ENCODE measurements around the gene LY86. TPM values are rescaled to one million over a fixed set of nuclear protein-coding genes. Genes with fewer than 3 reads are reported as not detected.

Gene LY86
- total RNA-seq, 2 donors from 2014 or later, result 0.91 to 1.3 TPM

- no peak overlapping the region for H3K9ac ChIP-seq (ENCODE audit: low read depth in 2 of 2, low read length in 2 of 2)
- no peaks in the 10 kb centered on the region for H3K36me3 ChIP-seq
- H3K4me3 ChIP-seq, result no peak overlapping the region
- no peak for DNase-seq
- H3K4me1 ChIP-seq, result no peaks in the 10 kb centered on the region
- no peaks in the 10 kb centered on the region for H3K9me3 ChIP-seq
- H3K27me3 ChIP-seq, result no peaks in the 10 kb centered on the region
- no peak for TF ChIP-seq CTCF (IDR thresholded peaks at IDR 0.05)
- intact Hi-C loops (cut with DNase I), result no loop called here
- no peak overlapping the region for H3K27ac ChIP-seq
These were observed 13.4 kb upstream of the LY86 start for GRCh38 chr6:6575143-6575542.

GRCh38 chr6:6577735-6578134 lies 10.8 kb upstream of the LY86 start:
- no peaks in the 10 kb centered on the region for H3K36me3 ChIP-seq

GRCh38 chr6:6579281-6579680 lies 9.2 kb upstream of the LY86 start:
- Histone ChIP-seq H3K9me3 (no peaks in the 10 kb centered on the region), H3K9ac (ENCODE audit: low read depth in 2 of 2, low read length in 2 of 2) (no peak overlapping the region), H3K27me3 (no peaks in the 10 kb centered on the region), H3K4me1 (no peaks in the 10 kb centered on the region), H3K27ac (no peak overlapping the region), H3K36me3 (no peaks in the 10 kb centered on the region), H3K4me3 (no peak overlapping the region)
- DNase-seq, result no peak
- TF ChIP-seq CTCF (IDR thresholded peaks at IDR 0.05), result no peak
- intact Hi-C loops (cut with DNase I), result no loop called here

More at GRCh38 chr6:6577735-6578134, 10.8 kb upstream of the LY86 start:
- Histone ChIP-seq H3K9ac (ENCODE audit: low read depth in 2 of 2, low read length in 2 of 2) (no peak overlapping the region), H3K27me3 (no peaks in the 10 kb centered on the region), H3K9me3 (no peaks in the 10 kb centered on the region), H3K4me1 (no peaks in the 10 kb centered on the region), H3K27ac (no peak overlapping the region), H3K4me3 (no peak overlapping the region)
- intact Hi-C loops (cut with DNase I), result no loop called here
- no peak for DNase-seq
- no peak for TF ChIP-seq CTCF (IDR thresholded peaks at IDR 0.05)

GRCh38 chr6:6580225-6580856 lies 8.2 kb upstream of the LY86 start:
- no peaks in the 10 kb centered on the region for H3K27me3 ChIP-seq
- H3K27ac ChIP-seq, result no peak overlapping the region
- no peaks in the 10 kb centered on the region for H3K36me3 ChIP-seq
- no peak for DNase-seq
- intact Hi-C loops (cut with DNase I), result no loop called here
- no peak for TF ChIP-seq CTCF (IDR thresholded peaks at IDR 0.05)
- H3K9ac ChIP-seq (ENCODE audit: low read depth in 2 of 2, low read length in 2 of 2), result no peak overlapping the region
- no peaks in the 10 kb centered on the region for H3K4me1 ChIP-seq
- H3K4me3 ChIP-seq, result no peak overlapping the region
- no peaks in the 10 kb centered on the region for H3K9me3 ChIP-seq

- TF ChIP-seq CTCF (IDR thresholded peaks at IDR 0.05), result no peak
- no peak overlapping the region for H3K4me3 ChIP-seq
- no peaks in the 10 kb centered on the region for H3K36me3 ChIP-seq
- no peaks in the 10 kb centered on the region for H3K27me3 ChIP-seq
- no peak overlapping the region for H3K9ac ChIP-seq (ENCODE audit: low read depth in 2 of 2, low read length in 2 of 2)
- H3K27ac ChIP-seq, result no peak overlapping the region
- intact Hi-C loops (cut with DNase I), result no loop called here
- no peaks in the 10 kb centered on the region for H3K4me1 ChIP-seq
- no peaks in the 10 kb centered on the region for H3K9me3 ChIP-seq
- no peak for DNase-seq
These were observed 7.5 kb upstream of the LY86 start for GRCh38 chr6:6581054-6581453.
